GM10248 (cell line): ENCODE measurements around the gene SLC5A1.
A peak's percentile ranks its signal among the peaks of the same experiment; 100 is the strongest.

ENCODE experiments used
- CTCF ChIA-PET: fragments of 300-600 bp; sonication (Branson Sonifier 250); formaldehyde crosslinking; extraction: SDS; loops from one replicate; lab custom pipeline; 2021; ENCODE audit warnings: antibody characterized with exemption; lab: Yijun Ruan, JAX
- POLR2A ChIA-PET: fragments of 350-650 bp; sonication (Branson Sonifier 250); formaldehyde crosslinking; extraction: SDS; loops from one replicate; lab custom pipeline; 2020; ENCODE audit warnings: antibody characterized with exemption; lab: Yijun Ruan, JAX
- DNase-seq: peaks from one replicate; pipeline ENCODE4 v3.0.0; 2012; ENCODE audit errors: extremely low spot score
- CTCF ChIP-seq: IDR thresholded peaks from 2 replicates; pipeline ENCODE4 v1.5.1; 2012; ENCODE audit warnings: mild to moderate bottlenecking, low read depth; ENCODE audit errors: extremely low read depth, missing control alignments, control extremely low read depth

Gene SLC5A1

GRCh38 chr22:32043391-32043790 is 330 bp downstream of the SLC5A1 start:
- POLR2A ChIA-PET, result no interaction called here
- CTCF ChIA-PET, result no interaction called here
- no peak for TF ChIP-seq CTCF
- DNase-seq, result no peak

- CTCF ChIA-PET, result no interaction called here
- no peak for TF ChIP-seq CTCF
- POLR2A ChIA-PET, result no interaction called here
- no peak for DNase-seq
Measured at GRCh38 chr22:32044477-32044876, 1.4 kb downstream of the SLC5A1 start.

- no peak for TF ChIP-seq CTCF
Measured at GRCh38 chr22:32044913-32045312, 1.9 kb downstream of the SLC5A1 start.

GRCh38 chr22:32048069-32048468 is 5.0 kb downstream of the SLC5A1 start:
- TF ChIP-seq CTCF, result no peak
- DNase-seq, result no peak
- POLR2A ChIA-PET, result no interaction called here
- CTCF ChIA-PET, result no interaction called here

More at GRCh38 chr22:32044913-32045312, 1.9 kb downstream of the SLC5A1 start:
- ChIA-PET CTCF (no interaction called here), POLR2A (no interaction called here)
- no peak for DNase-seq

- TF ChIP-seq CTCF, result no peak
- ChIA-PET POLR2A (no interaction called here), CTCF (interaction anchor here (1.2 to 2.5 kb wide), 4 partner anchors 31 to 80 kb away, joined by 3 to 11 read pairs (median 5); no protein-coding TSS in a partner anchor)
- DNase-seq, result peak; percentile 34
Measured at GRCh38 chr22:32050678-32051515, 7.8 kb downstream of the SLC5A1 start.

- ChIA-PET POLR2A (interaction anchor here (0.6 kb wide), 1 partner anchor 1811 kb away, joined by 3 read pairs; no protein-coding TSS in a partner anchor), CTCF (interaction anchor here (0.9 to 2.5 kb wide), 3 partner anchors 11 to 82 kb away, joined by 3 to 11 read pairs (median 4); no protein-coding TSS in a partner anchor)
- TF ChIP-seq CTCF, result no peak
- no peak for DNase-seq
Measured at GRCh38 chr22:32052244-32052643, 9.2 kb downstream of the SLC5A1 start.
